GM12873 (cell line): Measurements from ENCODE around the gene RNPS1.

Experiments
- CTCF ChIP-seq: IDR thresholded peaks from 2 replicates; pipeline ENCODE4 v1.5.1; 2012; ENCODE audit warnings: low read depth, mild to moderate bottlenecking, moderate library complexity, low read length, control low read depth; ENCODE audit not compliant: insufficient read depth; ENCODE audit errors: missing control alignments

RNPS1 gene

GRCh38 chr16:2296661-2297505 lies 29.0 kb upstream of the RNPS1 start:
- peak; percentile 55 for TF ChIP-seq CTCF

GRCh38 chr16:2295056-2295798 lies 27.3 kb upstream of the RNPS1 start:
- TF ChIP-seq CTCF = no peak

- TF ChIP-seq CTCF = no peak
Observed at GRCh38 chr16:2292221-2292620, 24.3 kb upstream of the RNPS1 start.

- no peak for TF ChIP-seq CTCF
Observed at GRCh38 chr16:2289282-2289681, 21.4 kb upstream of the RNPS1 start.

GRCh38 chr16:2288726-2289125 lies 20.8 kb upstream of the RNPS1 start:
- TF ChIP-seq CTCF = no peak

- no peak for TF ChIP-seq CTCF
Observed at GRCh38 chr16:2287916-2288547, 20.1 kb upstream of the RNPS1 start.

- no peak for TF ChIP-seq CTCF
Observed at GRCh38 chr16:2286550-2286949, 18.6 kb upstream of the RNPS1 start.
